ENCODE measurements around the gene GUCA2A.

Gene GUCA2A

GRCh38 chr1:42201986-42202385 lies 37.4 kb upstream of the GUCA2A start:
- ChIA-PET CTCF (no interaction called here), POLR2A (no interaction called here)
- DNase-seq (ENCODE audit: extremely low spot score): no peak
- TF ChIP-seq SP1 (IDR thresholded peaks at IDR 0.05) (no peak), BHLHE40 (IDR thresholded peaks at IDR 0.05; ENCODE audit: borderline replicate concordance) (no peak), PKNOX1 (IDR thresholded peaks at IDR 0.05) (no peak), TARDBP (IDR thresholded peaks at IDR 0.05) (no peak), L3MBTL2 (conservative IDR thresholded peaks at IDR 0.05) (no peak), FOXK2 (IDR thresholded peaks at IDR 0.05) (no peak), FOXM1 (IDR thresholded peaks at IDR 0.05; ENCODE audit: borderline replicate concordance) (no peak), CTBP1 (IDR thresholded peaks at IDR 0.05; ENCODE audit: borderline replicate concordance) (no peak), HDGF (IDR thresholded peaks at IDR 0.05; ENCODE audit: borderline replicate concordance) (no peak), ARNT (IDR thresholded peaks at IDR 0.05) (no peak), FOXA1 (IDR thresholded peaks at IDR 0.05) (no peak), ZNF384 (IDR thresholded peaks at IDR 0.05) (no peak), ELF4 (IDR thresholded peaks at IDR 0.05) (no peak), LEF1 (IDR thresholded peaks at IDR 0.05; ENCODE audit: borderline replicate concordance) (no peak), SUZ12 (IDR thresholded peaks at IDR 0.05) (no peak), NFRKB (IDR thresholded peaks at IDR 0.05) (no peak)

DNA sequence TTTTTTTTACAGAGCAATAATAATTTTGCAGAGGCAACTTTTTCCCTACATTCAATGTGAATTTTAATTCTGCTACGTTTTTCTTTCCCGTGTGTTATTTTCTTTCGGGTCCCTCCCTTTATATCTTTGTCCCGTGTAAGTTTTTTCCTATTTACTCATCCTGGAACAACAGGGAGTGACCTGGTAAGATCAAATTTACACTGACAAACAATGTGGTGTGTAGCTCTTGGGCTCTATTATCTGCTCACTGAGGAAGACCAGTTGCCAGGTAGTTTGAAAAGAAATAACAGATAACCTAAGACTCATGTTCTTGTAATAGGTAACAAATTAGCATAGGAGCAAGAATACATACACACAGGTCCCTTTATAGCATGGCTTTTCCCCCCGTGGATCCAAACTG lies 33.7 kb upstream of the GUCA2A start:
- no peak for DNase-seq (ENCODE audit: extremely low spot score)
- ChIA-PET CTCF (no interaction called here), POLR2A (no interaction called here)
- TF ChIP-seq LEF1 (IDR thresholded peaks at IDR 0.05; ENCODE audit: borderline replicate concordance) (no peak), ELF4 (IDR thresholded peaks at IDR 0.05) (no peak), FOXM1 (IDR thresholded peaks at IDR 0.05; ENCODE audit: borderline replicate concordance) (no peak), ZNF384 (IDR thresholded peaks at IDR 0.05) (no peak), L3MBTL2 (conservative IDR thresholded peaks at IDR 0.05) (no peak), CTBP1 (IDR thresholded peaks at IDR 0.05; ENCODE audit: borderline replicate concordance) (no peak), ARNT (IDR thresholded peaks at IDR 0.05) (no peak), FOXK2 (IDR thresholded peaks at IDR 0.05) (no peak), SP1 (IDR thresholded peaks at IDR 0.05) (no peak), PKNOX1 (IDR thresholded peaks at IDR 0.05) (no peak), HDGF (IDR thresholded peaks at IDR 0.05; ENCODE audit: borderline replicate concordance) (no peak), NFRKB (IDR thresholded peaks at IDR 0.05) (no peak), BHLHE40 (IDR thresholded peaks at IDR 0.05; ENCODE audit: borderline replicate concordance) (no peak), FOXA1 (IDR thresholded peaks at IDR 0.05) (no peak), TARDBP (IDR thresholded peaks at IDR 0.05) (no peak), SUZ12 (IDR thresholded peaks at IDR 0.05) (no peak)

- ChIA-PET POLR2A (no interaction called here), CTCF (no interaction called here)
- DNase-seq (ENCODE audit: extremely low spot score): no peak
- TF ChIP-seq L3MBTL2 (conservative IDR thresholded peaks at IDR 0.05) (no peak), FOXK2 (IDR thresholded peaks at IDR 0.05) (no peak), ARNT (IDR thresholded peaks at IDR 0.05) (no peak), CTBP1 (IDR thresholded peaks at IDR 0.05; ENCODE audit: borderline replicate concordance) (no peak), BHLHE40 (IDR thresholded peaks at IDR 0.05; ENCODE audit: borderline replicate concordance) (no peak), PKNOX1 (IDR thresholded peaks at IDR 0.05) (no peak), FOXM1 (IDR thresholded peaks at IDR 0.05; ENCODE audit: borderline replicate concordance) (no peak), ELF4 (IDR thresholded peaks at IDR 0.05) (no peak), HDGF (IDR thresholded peaks at IDR 0.05; ENCODE audit: borderline replicate concordance) (no peak), NFRKB (IDR thresholded peaks at IDR 0.05) (no peak), SUZ12 (IDR thresholded peaks at IDR 0.05) (no peak), TARDBP (IDR thresholded peaks at IDR 0.05) (no peak), ZNF384 (IDR thresholded peaks at IDR 0.05) (no peak), LEF1 (IDR thresholded peaks at IDR 0.05; ENCODE audit: borderline replicate concordance) (no peak)
These were observed 31.3 kb upstream of the GUCA2A start for GRCh38 chr1:42195841-42196240.

DNA sequence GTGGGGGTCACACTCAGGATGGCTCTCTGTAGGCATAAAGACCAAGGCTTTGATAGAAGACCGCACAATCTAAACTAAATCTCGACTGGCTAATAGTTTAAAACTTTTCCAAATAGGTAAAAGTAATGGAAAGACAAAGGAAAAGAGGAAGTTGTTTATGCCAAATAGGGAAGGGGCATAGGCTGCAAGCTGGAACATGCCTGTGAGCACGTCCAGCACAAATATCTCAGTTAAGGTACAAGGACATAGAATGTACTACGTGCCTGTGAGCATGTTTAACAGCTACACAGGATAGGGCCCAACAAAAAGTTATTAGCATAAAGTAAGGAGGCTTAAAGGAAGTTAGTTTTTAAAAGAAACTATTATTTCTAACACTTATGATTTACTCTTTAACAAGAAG lies 27.6 kb upstream of the GUCA2A start:
- TF ChIP-seq HDGF (IDR thresholded peaks at IDR 0.05; ENCODE audit: borderline replicate concordance) (no peak), CTBP1 (IDR thresholded peaks at IDR 0.05; ENCODE audit: borderline replicate concordance) (no peak), FOXA1 (IDR thresholded peaks at IDR 0.05) (no peak), ZNF384 (IDR thresholded peaks at IDR 0.05) (no peak), SUZ12 (IDR thresholded peaks at IDR 0.05) (no peak), NFRKB (IDR thresholded peaks at IDR 0.05) (no peak), BHLHE40 (IDR thresholded peaks at IDR 0.05; ENCODE audit: borderline replicate concordance) (no peak), PKNOX1 (IDR thresholded peaks at IDR 0.05) (no peak), LEF1 (IDR thresholded peaks at IDR 0.05; ENCODE audit: borderline replicate concordance) (no peak), L3MBTL2 (conservative IDR thresholded peaks at IDR 0.05) (no peak), ELF4 (IDR thresholded peaks at IDR 0.05) (no peak), TARDBP (IDR thresholded peaks at IDR 0.05) (no peak), FOXK2 (IDR thresholded peaks at IDR 0.05) (no peak), SP1 (IDR thresholded peaks at IDR 0.05) (no peak), FOXM1 (IDR thresholded peaks at IDR 0.05; ENCODE audit: borderline replicate concordance) (no peak), ARNT (IDR thresholded peaks at IDR 0.05) (no peak)
- CTCF ChIA-PET: interaction anchor here (1.2 kb wide), 1 partner anchor 18 kb away, joined by 6 read pairs; no protein-coding TSS in a partner anchor
- no peak for DNase-seq (ENCODE audit: extremely low spot score)
- POLR2A ChIA-PET: no interaction called here

GRCh38 chr1:42191319-42191718 lies 26.8 kb upstream of the GUCA2A start:
- ChIA-PET CTCF (interaction anchor here (0.6 kb wide), 1 partner anchor 12 kb away, joined by 7 read pairs; no protein-coding TSS in a partner anchor), POLR2A (no interaction called here)
- TF ChIP-seq SUZ12 (IDR thresholded peaks at IDR 0.05) (no peak), FOXA1 (IDR thresholded peaks at IDR 0.05) (no peak), FOXM1 (IDR thresholded peaks at IDR 0.05; ENCODE audit: borderline replicate concordance) (no peak), HDGF (IDR thresholded peaks at IDR 0.05; ENCODE audit: borderline replicate concordance) (no peak), ARNT (IDR thresholded peaks at IDR 0.05) (no peak), TARDBP (IDR thresholded peaks at IDR 0.05) (no peak), LEF1 (IDR thresholded peaks at IDR 0.05; ENCODE audit: borderline replicate concordance) (no peak), PKNOX1 (IDR thresholded peaks at IDR 0.05) (no peak), CTBP1 (IDR thresholded peaks at IDR 0.05; ENCODE audit: borderline replicate concordance) (no peak), ELF4 (IDR thresholded peaks at IDR 0.05) (no peak), ZNF384 (IDR thresholded peaks at IDR 0.05) (no peak), SP1 (IDR thresholded peaks at IDR 0.05) (no peak), BHLHE40 (IDR thresholded peaks at IDR 0.05; ENCODE audit: borderline replicate concordance) (no peak), FOXK2 (IDR thresholded peaks at IDR 0.05) (no peak), L3MBTL2 (conservative IDR thresholded peaks at IDR 0.05) (no peak), NFRKB (IDR thresholded peaks at IDR 0.05) (no peak)

More at GRCh38 chr1:42191319-42191718, 26.8 kb upstream of the GUCA2A start:
- no peak for DNase-seq (ENCODE audit: extremely low spot score)
